Right cardiac atrium (tissue), 5 donors: ENCODE data around the gene C6orf47. TPM values are rescaled to one million over a fixed set of nuclear protein-coding genes. Genes with fewer than 3 reads are reported as not detected.

Experiments used
- ATAC-seq, 2 donors: fragments of 200-7000 bp; cut with Tn5 transposase; one replicate each; pipeline versions ENCODE4 v1.8.0 to v1.9.1; 2020; ENCODE audit warnings: moderate library complexity in 2 of 2, mild to moderate bottlenecking in 1 of 2
- DNase-seq, 3 donors: peaks; one replicate each; pipeline ENCODE4 v3.0.0-alpha.2; 2020
- H3K27ac ChIP-seq: one replicate; pipeline ENCODE4 v1.5.1; 2013; ENCODE audit warnings: mild to moderate bottlenecking, low read length, control low read depth, moderate library complexity
- H3K27me3 ChIP-seq: one replicate; pipeline ENCODE4 v1.6.1; 2013; ENCODE audit not compliant: control insufficient read depth, insufficient read depth
- H3K4me1 ChIP-seq: one replicate; pipeline ENCODE4 v1.6.1; 2013; ENCODE audit warnings: low read length; ENCODE audit not compliant: control insufficient read depth, insufficient read depth
- H3K4me3 ChIP-seq: one replicate; pipeline ENCODE4 v1.5.1; 2013; ENCODE audit warnings: low read length, control low read depth
- H3K9me3 ChIP-seq: one replicate; pipeline ENCODE4 v1.6.1; 2013; ENCODE audit warnings: low read length; ENCODE audit not compliant: control insufficient read depth
- WGBS: extraction: QIAGEN DNeasy Blood & Tissue Kit; methylation state at CpG from one replicate; pipeline ENCODE4 v1.1.7; 2013; 5-methylcytosine and 5-hydroxymethylcytosine counted together
- intact Hi-C, 4 donors: fragments of 100-400 bp; cut with DNase I; formaldehyde crosslinking; loops; one replicate each; pipeline versions ENCODE4 v1.11.0 to v1.14.0; 2022 to 2023
- polyA plus RNA-seq: library from polyadenylated mRNA; stranded (reverse); fragments of 200-250 nt; gene quantifications from one replicate; pipeline ENCODE4 v1.2.3, GENCODE V29; 2013
- total RNA-seq, 4 donors: library from RNA; stranded (reverse); fragmentation: NEBNext Ultra II Directional; extraction: Animal tissue kit (Norgen Biotek cat#: 25700); gene quantifications; one replicate each; pipeline ENCODE4 v1.2.1, GENCODE V29; 2021
- donor health status: healthy with polysubstance abuse.
- donor health status: DM: no; HTN: yes; CAD: no.
- donor health status: DM: no; HTN: no; CAD: no.
- donor health status: DM: no; HTN: yes; CAD: no; lungs with severe emphysema.
- donor health status: DM: yes; HTN: yes; CAD: no.

Gene C6orf47
- total and polyA plus RNA-seq, 5 donors: 18.5 to 21.2 (median 20.4) TPM

DNA sequence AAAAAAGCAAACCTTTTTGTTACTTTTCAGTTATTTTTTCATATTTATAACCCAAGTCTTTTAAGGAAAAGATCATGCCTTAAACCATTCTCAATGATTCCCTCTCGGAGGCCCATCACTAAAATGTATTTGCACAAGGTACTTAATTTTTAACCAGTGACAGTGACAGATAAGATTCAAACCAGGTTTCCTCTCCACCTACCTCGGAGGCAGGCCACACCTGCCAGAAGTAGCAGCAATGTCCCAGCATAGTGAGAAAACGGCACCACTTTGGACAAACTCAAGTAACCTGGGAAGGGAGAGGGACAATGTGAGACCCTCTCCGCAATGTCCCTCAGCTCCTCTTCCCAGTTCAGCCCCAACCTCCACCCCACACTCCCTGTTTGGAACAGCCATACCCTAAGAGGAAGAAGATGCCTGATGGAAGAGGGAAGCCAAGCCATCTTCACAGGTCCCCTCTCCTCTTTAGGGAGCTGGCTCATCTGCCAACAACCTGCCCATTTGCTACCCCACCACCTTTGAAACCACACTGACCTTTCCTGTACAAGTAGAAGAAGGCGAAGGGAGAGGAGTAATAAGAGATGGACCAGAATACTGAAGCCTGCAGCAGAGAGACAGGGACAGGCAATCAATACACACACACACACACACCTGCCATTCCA lies 40.3 kb upstream of the C6orf47 start:
- WGBS: 85% methylated on average over 5 of the region's 5 CpGs
- Histone ChIP-seq H3K4me3 (no peak overlapping the region), H3K27me3 (no peaks in the 10 kb centered on the region), H3K4me1 (peaks cover 7% of the 10 kb centered on the region), H3K27ac (no peak overlapping the region), H3K9me3 (no peaks in the 10 kb centered on the region)
- ATAC-seq (no peak), DNase-seq (no peak)
- intact Hi-C loops: no loop called here

DNA sequence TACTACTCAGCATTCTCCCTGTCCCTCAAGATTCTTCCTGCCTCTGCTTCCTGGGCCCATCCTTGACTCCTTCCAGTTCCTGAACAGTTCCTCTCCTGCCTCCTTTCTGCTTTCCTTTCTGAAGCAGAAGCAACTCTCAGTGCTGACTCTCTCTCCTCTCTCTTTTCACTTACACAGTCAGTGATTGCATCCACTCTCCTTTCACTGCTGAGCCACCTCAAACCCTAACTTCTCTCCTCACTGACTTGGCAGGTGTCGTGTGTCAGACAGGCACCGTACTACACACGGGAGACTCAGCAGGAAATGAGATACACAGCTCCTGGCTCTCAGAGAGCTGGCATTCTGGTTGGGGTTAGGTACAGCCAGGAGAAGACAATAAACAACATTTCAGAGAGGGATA lies 37.0 kb upstream of the C6orf47 start:
- Histone ChIP-seq H3K9me3 (no peaks in the 10 kb centered on the region), H3K4me1 (peaks cover 7% of the 10 kb centered on the region)
- ATAC-seq: no peak

DNA sequence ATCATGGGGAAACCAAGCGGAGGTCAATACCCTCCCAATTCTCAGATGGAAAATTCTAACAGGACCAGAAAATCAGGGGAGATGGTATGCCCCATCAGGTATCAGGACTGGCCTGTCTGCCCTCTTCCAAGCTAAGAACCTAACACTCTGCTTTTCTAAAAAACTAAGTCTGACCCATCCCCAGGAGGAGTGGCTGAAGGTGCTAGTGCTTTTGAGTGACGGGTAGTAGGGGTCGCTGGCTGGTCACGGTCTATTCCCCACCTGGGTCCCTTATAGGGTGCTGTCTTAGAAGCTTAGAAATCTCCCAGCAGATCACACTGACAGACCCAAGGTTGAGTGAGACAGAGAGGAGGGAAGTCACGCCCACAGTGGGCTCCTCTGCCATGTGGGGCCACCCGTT lies 33.0 kb upstream of the C6orf47 start:
- no peaks in the 10 kb centered on the region for H3K4me1 ChIP-seq
- no peak for ATAC-seq
- no peak overlapping the region for H3K4me3 ChIP-seq
- 89% methylated on average over 6 of the region's 6 CpGs for WGBS
- H3K27ac ChIP-seq: no peak overlapping the region
- intact Hi-C loops: no loop called here
- no peaks in the 10 kb centered on the region for H3K27me3 ChIP-seq
- no peaks in the 10 kb centered on the region for H3K9me3 ChIP-seq
- DNase-seq: no peak

More for the DNA sequence above, 37.0 kb upstream of the C6orf47 start:
- intact Hi-C loops: no loop called here
- DNase-seq: no peak
- no peaks in the 10 kb centered on the region for H3K27me3 ChIP-seq
- 39% methylated on average over 3 of the region's 3 CpGs for WGBS
- no peak overlapping the region for H3K4me3 ChIP-seq
- no peak overlapping the region for H3K27ac ChIP-seq

GRCh38 chr6:31692886-31693285 lies 32.3 kb upstream of the C6orf47 start:
- WGBS: 85% methylated on average over 9 of the region's 9 CpGs
- no peaks in the 10 kb centered on the region for H3K4me1 ChIP-seq
- H3K27ac ChIP-seq: no peak overlapping the region
- DNase-seq (no peak), ATAC-seq (no peak)
- no peak overlapping the region for H3K4me3 ChIP-seq
- no peaks in the 10 kb centered on the region for H3K27me3 ChIP-seq
- intact Hi-C loops: no loop called here
- H3K9me3 ChIP-seq: no peaks in the 10 kb centered on the region

DNA sequence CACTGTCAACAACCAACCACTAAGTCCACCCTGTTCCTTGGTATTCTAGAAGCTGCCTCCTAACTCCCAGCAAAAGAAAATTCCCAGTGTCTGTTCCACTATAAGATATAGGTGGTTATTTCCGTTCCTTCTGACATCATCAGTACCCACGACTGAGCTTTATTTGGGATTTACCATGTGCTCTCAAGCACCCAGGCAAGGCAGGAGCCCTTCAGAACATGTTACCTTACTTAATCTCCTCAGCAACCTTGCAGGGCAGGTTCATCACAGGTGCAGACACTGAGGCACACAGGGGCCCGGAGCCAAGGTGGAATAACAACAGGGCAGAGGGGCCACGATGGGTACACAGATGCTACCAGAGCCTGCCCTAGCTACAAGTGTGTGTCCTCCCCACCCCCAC lies 31.8 kb upstream of the C6orf47 start:
- WGBS: 76% methylated on average over 4 of the region's 4 CpGs
- Histone ChIP-seq H3K27me3 (no peaks in the 10 kb centered on the region), H3K27ac (no peak overlapping the region), H3K9me3 (no peaks in the 10 kb centered on the region), H3K4me1 (no peaks in the 10 kb centered on the region), H3K4me3 (no peak overlapping the region)
- intact Hi-C loops: no loop called here
- DNase-seq: no peak
- ATAC-seq: no peak

DNA sequence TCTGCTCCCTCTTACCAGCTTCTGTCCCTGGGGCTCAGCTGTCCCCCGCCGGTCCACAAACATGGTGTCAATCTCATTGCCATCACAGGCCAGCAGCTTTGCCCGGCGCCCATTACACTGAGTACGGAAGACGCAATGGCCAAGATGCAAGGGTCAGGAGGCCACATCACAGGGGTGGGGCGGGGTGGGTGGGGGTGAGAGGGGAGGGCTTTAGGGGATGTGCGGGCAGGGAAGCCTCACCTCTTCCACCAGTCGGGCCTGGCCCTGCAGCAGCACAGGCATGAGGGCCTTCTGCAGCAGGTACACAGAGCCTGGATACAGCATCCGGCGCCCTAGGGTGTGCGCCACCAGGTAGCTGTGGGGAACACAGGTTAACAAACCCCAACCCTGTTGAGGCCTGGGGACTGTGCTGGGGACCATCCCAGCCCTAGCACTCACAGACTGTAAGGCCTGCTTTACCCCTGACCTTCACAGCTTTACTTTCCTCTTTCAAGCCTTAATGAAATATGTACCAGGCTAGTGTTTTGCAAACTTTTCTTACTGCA lies 31.1 kb upstream of the C6orf47 start:
- no peak for ATAC-seq
- no peaks in the 10 kb centered on the region for H3K27me3 ChIP-seq
- WGBS: 94% methylated on average over 12 of the region's 12 CpGs
- intact Hi-C loops: no loop called here
- H3K4me1 ChIP-seq: no peaks in the 10 kb centered on the region
- no peak overlapping the region for H3K27ac ChIP-seq
- H3K9me3 ChIP-seq: no peaks in the 10 kb centered on the region
- H3K4me3 ChIP-seq: no peak overlapping the region
- no peak for DNase-seq

- no peaks in the 10 kb centered on the region for H3K9me3 ChIP-seq
- no peak overlapping the region for H3K27ac ChIP-seq
- no peaks in the 10 kb centered on the region for H3K27me3 ChIP-seq
- no peak for DNase-seq
- intact Hi-C loops: no loop called here
- ATAC-seq: no peak
- no peaks in the 10 kb centered on the region for H3K4me1 ChIP-seq
- H3K4me3 ChIP-seq: no peak overlapping the region
- 89% methylated on average over 6 of the region's 6 CpGs for WGBS
These were observed 30.5 kb upstream of the C6orf47 start for GRCh38 chr6:31691078-31691463.

DNA sequence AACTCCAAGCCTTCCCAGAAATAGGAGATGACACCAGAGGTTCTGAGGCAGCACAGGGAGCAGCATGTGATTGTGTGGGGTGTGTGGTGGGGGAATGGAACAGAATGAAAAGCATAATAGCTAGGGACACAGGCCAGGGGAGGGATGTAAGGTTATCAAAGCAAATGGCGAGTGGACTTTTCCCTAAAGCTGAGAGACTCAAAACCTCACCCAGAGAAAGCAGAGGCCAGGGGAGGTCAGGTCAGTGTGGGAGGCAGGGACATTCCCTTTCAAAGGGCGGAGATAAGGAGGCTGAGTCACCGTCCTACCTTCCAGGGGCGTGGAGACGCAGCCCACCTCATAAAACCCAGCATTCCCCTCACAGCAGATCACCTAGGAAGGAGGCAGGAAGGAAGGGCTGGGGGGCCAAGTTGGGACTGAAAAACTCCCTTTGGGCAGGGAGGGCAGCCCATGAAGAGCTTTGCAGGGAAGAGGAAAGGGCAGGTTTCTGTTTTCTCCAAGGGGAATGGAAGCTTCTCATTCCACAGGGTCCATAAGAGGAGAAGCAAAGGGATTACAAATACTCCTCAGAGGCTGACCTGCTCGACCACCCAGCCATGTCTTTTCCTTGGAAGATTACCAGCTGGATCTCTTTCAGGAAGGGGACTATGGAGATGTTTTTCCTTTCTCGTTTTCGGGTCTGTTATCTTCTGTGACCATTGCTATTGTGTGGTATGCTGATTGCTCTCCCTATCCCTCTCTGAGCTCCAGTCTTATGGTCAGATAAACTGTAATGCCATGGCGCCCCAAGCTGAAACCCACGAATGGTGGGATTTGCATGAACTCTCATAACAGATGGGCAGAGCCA lies 29.9 kb upstream of the C6orf47 start:
- Histone ChIP-seq H3K4me3 (no peak overlapping the region), H3K4me1 (no peaks in the 10 kb centered on the region), H3K9me3 (no peaks in the 10 kb centered on the region), H3K27ac (no peak overlapping the region), H3K27me3 (no peaks in the 10 kb centered on the region)
- ATAC-seq: peak in 1 of 2 donors; percentile 78
- WGBS: 61% methylated on average over 10 of the region's 10 CpGs
- intact Hi-C loops: no loop called here
- DNase-seq: no peak

DNA sequence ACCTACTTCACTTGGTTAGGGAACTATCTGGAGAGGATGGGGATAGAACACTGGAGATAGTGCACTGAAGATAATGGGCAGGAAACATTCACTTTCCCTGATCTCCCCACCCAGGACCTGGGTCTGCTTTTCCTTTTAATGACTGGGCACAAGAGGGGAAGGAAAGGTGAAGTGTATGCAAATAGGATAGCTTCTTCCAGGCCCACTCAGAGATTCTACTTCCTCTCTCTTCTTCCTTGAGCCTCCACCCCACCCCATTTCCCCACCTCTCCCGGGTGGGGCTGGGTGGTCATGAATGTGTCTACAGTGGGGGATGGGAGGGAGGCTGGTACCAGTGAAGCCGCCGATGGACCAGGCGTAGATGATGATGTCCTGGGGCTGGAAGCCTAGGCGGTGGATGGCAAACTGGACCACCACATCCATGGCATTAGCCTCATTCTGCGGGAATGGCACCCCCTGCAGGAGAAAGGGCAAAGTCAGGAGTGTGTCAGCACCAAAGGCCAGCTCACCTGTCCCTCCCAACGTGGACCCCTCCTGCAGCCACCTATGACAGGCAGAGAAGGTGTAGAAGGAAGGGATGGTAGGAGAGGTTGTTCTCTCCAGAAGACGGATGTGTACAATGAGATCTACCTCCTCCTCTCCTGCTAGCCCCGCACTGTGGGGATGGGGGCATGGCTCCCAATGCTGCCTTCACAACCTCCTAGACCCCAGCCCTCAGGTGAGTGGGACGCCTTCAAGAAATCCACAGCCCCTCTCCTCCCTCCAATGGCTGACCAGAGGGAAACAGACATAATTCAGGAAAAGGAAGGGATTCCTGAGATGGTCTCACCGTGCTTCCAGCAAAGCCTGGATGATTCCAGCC lies 28.9 kb upstream of the C6orf47 start:
- no peak for DNase-seq
- 69% methylated on average over 11 of the region's 11 CpGs for WGBS
- no peak overlapping the region for H3K27ac ChIP-seq

DNA sequence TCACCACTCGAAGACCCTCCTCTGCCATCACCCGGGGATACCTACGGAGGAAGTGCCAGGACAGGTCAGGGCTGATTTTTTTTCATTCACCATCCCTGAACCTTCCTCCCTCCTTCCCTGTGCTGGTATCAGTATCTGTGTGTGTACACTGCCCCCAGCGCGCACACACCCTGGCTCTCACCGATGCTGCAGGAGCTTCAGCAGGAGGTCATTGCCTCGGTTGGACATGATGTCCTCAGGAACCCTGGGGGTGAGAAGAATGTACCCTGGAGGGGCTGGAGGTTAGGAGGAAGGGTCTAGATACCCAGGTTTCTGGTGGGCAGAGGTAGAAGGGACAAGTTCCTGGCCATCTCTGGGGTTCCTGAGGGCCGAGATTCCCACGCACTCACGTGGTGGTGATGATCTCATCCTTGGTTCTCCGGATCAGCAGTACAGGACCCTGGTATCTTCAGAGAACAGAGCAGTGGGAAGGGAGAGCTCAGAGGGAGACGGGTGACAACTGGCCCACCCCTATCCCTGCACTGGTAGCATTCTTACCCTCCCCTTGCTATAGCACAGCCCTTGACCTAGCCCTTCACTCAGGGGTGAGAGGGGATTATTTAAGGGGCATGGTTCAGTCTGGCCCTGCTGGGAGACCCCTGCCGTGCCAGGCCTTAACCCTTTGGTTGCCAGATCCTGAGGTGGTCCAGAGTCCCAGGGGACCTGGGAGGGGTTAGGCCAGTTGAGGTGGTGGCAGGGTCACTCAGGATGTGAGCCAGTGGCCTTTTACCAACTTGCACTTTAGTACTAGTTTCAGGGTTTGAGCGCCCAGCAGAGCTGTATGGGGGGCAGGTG lies 27.5 kb upstream of the C6orf47 start:
- Histone ChIP-seq H3K27me3 (no peaks in the 10 kb centered on the region), H3K9me3 (no peaks in the 10 kb centered on the region), H3K27ac (no peak overlapping the region), H3K4me3 (no peak overlapping the region), H3K4me1 (no peaks in the 10 kb centered on the region)
- intact Hi-C loops: loop anchor here in 3 of 4 donors (10.0 kb wide), 2 partner anchors 177 to 267 kb away; partner anchors contain the start of genes NELFE (in 2 of the 3), SKIC2 (in 2 of the 3) and NEU1 (in 1 of the 3)
- 74% methylated on average over 14 of the region's 14 CpGs for WGBS
- no peak for ATAC-seq
- no peak for DNase-seq

More for the DNA sequence above, 28.9 kb upstream of the C6orf47 start:
- no peaks in the 10 kb centered on the region for H3K4me1 ChIP-seq
- intact Hi-C loops: loop anchor here in 3 of 4 donors (10.0 kb wide), 2 partner anchors 175 to 265 kb away; partner anchors contain the start of genes NELFE (in 2 of the 3), SKIC2 (in 2 of the 3) and NEU1 (in 1 of the 3)
- no peak overlapping the region for H3K4me3 ChIP-seq
- no peaks in the 10 kb centered on the region for H3K9me3 ChIP-seq
- no peaks in the 10 kb centered on the region for H3K27me3 ChIP-seq
- no peak for ATAC-seq
